Spleen (tissue), 11 donors: Measurements from ENCODE around the gene SIDT1. TPM values are rescaled to one million over a fixed set of nuclear protein-coding genes. Genes with fewer than 3 reads are reported as not detected.

Source experiments
- DNase-seq: peaks from one replicate; pipeline ENCODE4 v3.0.0-alpha.2; 2020
- H3K27ac ChIP-seq, 8 donors: fragments of 200-600 bp; sonication (generic) in 7 of 8; 1 replicate in 4 of 8; 2 replicates in 4 of 8; pipeline versions ENCODE4 v1.5.0 to v1.8.0; 2016 to 2021; ENCODE audit warnings: inconsistent platforms in 4 of 8, mild to moderate bottlenecking in 4 of 8, moderate library complexity in 1 of 8
- H3K27me3 ChIP-seq, 7 donors: fragments of 200-600 bp; sonication (generic) in 6 of 7; replicated peaks in 1 of 7; 1 replicate in 4 of 7; 2 replicates in 3 of 7; pipeline versions ENCODE4 v1.5.0 to v1.8.0; 2016 to 2021; ENCODE audit warnings: inconsistent platforms in 3 of 7, mild to moderate bottlenecking in 1 of 7
- H3K36me3 ChIP-seq, 6 donors: fragments of 200-600 bp; sonication (generic) in 5 of 6; 1 replicate in 4 of 6; 2 replicates in 2 of 6; pipeline versions ENCODE4 v1.5.0 to v1.8.0; 2016 to 2021; ENCODE audit warnings: inconsistent platforms in 2 of 6
- H3K4me1 ChIP-seq, 6 donors: fragments of 200-600 bp; sonication (generic) in 5 of 6; 1 replicate in 3 of 6; 2 replicates in 3 of 6; pipeline versions ENCODE4 v1.5.0 to v1.8.0; 2016 to 2021; ENCODE audit warnings: inconsistent platforms in 3 of 6
- H3K4me3 ChIP-seq, 8 donors: fragments of 200-600 bp; sonication (generic) in 7 of 8; 1 replicate in 4 of 8; 2 replicates in 4 of 8; pipeline versions ENCODE4 v1.5.0 to v1.8.0; 2016 to 2021; ENCODE audit warnings: inconsistent platforms in 4 of 8, mild to moderate bottlenecking in 4 of 8, moderate library complexity in 2 of 8
- H3K9me3 ChIP-seq, 8 donors: fragments of 200-600 bp; sonication (generic) in 7 of 8; 1 replicate in 4 of 8; 2 replicates in 4 of 8; pipeline versions ENCODE4 v1.5.0 to v1.8.0; 2016 to 2021; ENCODE audit warnings: inconsistent platforms in 4 of 8
- CTCF ChIP-seq, 11 experiments: fragments of 200-600 bp in 7 of 11; fragments of 450-650 bp in 4 of 11; sonication (generic) in 4 of 11; IDR thresholded peaks in 8 of 11; conservative IDR thresholded peaks in 3 of 11; 1 replicate in 7 of 11; 2 replicates in 4 of 11; pipeline versions ENCODE4 v1.4.0 to v1.8.0; 2016 to 2021; ENCODE audit warnings: antibody characterized with exemption in 11 of 11, inconsistent platforms in 4 of 11, mild to moderate bottlenecking in 1 of 11
- POLR2A ChIP-seq, 3 donors: fragments of 450-650 bp; IDR thresholded peaks; one replicate each; pipeline ENCODE4 v1.5.1; 2017; ENCODE audit warnings: antibody characterized with exemption in 3 of 3, mild to moderate bottlenecking in 1 of 3
- POLR2AphosphoS5 ChIP-seq, 3 donors: sonication (generic); formaldehyde crosslinking; IDR thresholded peaks; one replicate each; pipeline ENCODE4 v1.5.1; 2017; ENCODE audit warnings: antibody characterized with exemption in 3 of 3
- WGBS, 5 donors: extraction: QIAGEN DNeasy Blood & Tissue Kit in 3 of 5; methylation state at CpG; one replicate each; pipeline versions ENCODE4 v1.1.5 to v1.1.7; 2013 to 2018; 5-methylcytosine and 5-hydroxymethylcytosine counted together
- intact Hi-C: fragments of 100-400 bp; cut with DNase I; formaldehyde crosslinking; loops from one replicate; pipeline ENCODE4 v1.15.0; 2023; ENCODE audit warnings: low total_unique reads
- polyA plus RNA-seq, 3 donors: library from polyadenylated mRNA; stranded (reverse); fragments of 200-250 nt; gene quantifications; one replicate each; pipeline ENCODE4 v1.2.1, GENCODE V29; 2013
- total RNA-seq, 7 donors: library from RNA; depleted of rRNA in 3 of 7; stranded (reverse); fragments of >200 nt in 3 of 7; fragmentation: NEBNext Ultra II Directional in 4 of 7; extraction: Animal tissue kit (Norgen Biotek cat#: 25700) in 4 of 7; gene quantifications; one replicate each; pipeline versions ENCODE4 v1.1.0 to v1.2.1, GENCODE V29; 2016 to 2021
- donor health status: healthy with polysubstance abuse.
- donor health status: DM: no; HTN: no; CAD: no; lungs with moderate emphysema.
- donor health status: DM: no; HTN: no; CAD: no.
- donor health status: Bipolar disorder and iron deficiency.
- donor health status: healthy.
- donor health status: DM: no; HTN: no; CAD: no.
- donor health status: DM: yes; HTN: yes; CAD: no.

The SIDT1 gene
- total and polyA plus RNA-seq, 10 donors, result 12.4 to 81.5 (median 40.3) TPM

DNA sequence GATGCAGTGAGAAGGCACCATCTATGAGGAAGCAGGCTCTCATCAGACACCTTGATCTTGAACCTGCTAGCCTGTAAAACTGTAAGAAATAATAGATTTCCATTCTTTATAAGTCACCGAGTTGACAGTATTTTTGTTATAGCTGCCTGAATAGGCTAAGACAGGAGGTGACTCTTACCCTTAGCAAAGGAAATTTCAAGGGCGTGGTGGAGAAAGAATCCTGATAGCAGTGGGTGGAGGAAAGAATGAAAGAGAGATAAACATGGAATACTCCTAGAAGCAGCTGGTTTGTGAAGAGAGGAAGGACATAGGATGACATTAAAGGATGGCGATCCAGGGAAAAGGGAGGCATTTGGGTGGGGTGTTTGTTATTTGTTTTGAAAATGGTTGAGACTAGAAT lies 41.4 kb downstream of the SIDT1 start:
- Histone ChIP-seq H3K9me3 (no peaks in the 10 kb centered on the region), H3K4me1 (peaks cover 0 to 14% (median 0%) of the 10 kb centered on the region in 6 donors), H3K27ac (no peak overlapping the region), H3K36me3 (peaks cover 0 to 61% (median 4%) of the 10 kb centered on the region in 6 donors), H3K4me3 (no peak overlapping the region), H3K27me3 (no peaks in the 10 kb centered on the region)
- TF ChIP-seq POLR2A (IDR thresholded peaks at IDR 0.05) (no peak), CTCF (IDR thresholded peaks at IDR 0.05 in 8 of 11, conservative IDR thresholded peaks at IDR 0.05 in 3 of 11) (no peak), POLR2AphosphoS5 (IDR thresholded peaks at IDR 0.05) (no peak)
- DNase-seq, result no peak
- intact Hi-C loops, result no loop called here
- 72 to 86% (median 78%) methylated on average over 3 of the region's 3 CpGs for WGBS, 5 donors

- intact Hi-C loops, result no loop called here
These were observed 41.9 kb downstream of the SIDT1 start for GRCh38 chr3:113574213-113574612.

DNA sequence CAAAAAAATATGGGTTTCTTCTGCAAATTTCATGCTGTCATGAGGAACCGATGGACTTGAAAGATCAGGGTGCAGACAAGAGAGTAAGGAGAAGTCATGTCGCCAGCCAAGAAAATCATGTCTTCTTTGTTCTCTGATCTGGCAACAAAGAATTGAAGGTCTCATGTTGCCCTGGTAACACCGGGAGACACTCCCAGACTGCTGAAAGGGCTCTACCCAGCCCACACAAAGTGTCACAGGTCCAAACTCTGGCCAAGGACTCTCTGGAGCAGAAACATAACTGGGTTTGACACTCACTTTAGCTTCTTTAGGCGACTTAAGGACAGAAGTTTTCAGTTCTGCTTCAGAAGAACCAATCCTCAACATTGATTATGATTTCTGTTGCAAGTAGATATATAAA lies 42.9 kb downstream of the SIDT1 start:
- H3K4me1 ChIP-seq, result peaks cover 0 to 14% (median 0%) of the 10 kb centered on the region in 6 donors
- no peaks in the 10 kb centered on the region for H3K9me3 ChIP-seq
- no peak overlapping the region for H3K27ac ChIP-seq
- intact Hi-C loops, result loop anchor here (5.0 kb wide), 1 partner anchor 83 kb away; no protein-coding TSS in a partner anchor
- H3K27me3 ChIP-seq, result no peaks in the 10 kb centered on the region
- no peak overlapping the region for H3K4me3 ChIP-seq
- TF ChIP-seq POLR2A (IDR thresholded peaks at IDR 0.05) (no peak), CTCF (IDR thresholded peaks at IDR 0.05 in 8 of 11, conservative IDR thresholded peaks at IDR 0.05 in 3 of 11) (no peak), POLR2AphosphoS5 (IDR thresholded peaks at IDR 0.05) (no peak)
- no peak for DNase-seq
- WGBS, 5 donors, result 55 to 73% (median 63%) methylated on average over 4 of the region's 4 CpGs
- H3K36me3 ChIP-seq, result peaks cover 0 to 52% (median under 1%) of the 10 kb centered on the region in 6 donors

More at GRCh38 chr3:113574213-113574612, 41.9 kb downstream of the SIDT1 start:
- Histone ChIP-seq H3K36me3 (peaks cover 0 to 56% (median 4%) of the 10 kb centered on the region in 6 donors), H3K4me1 (peaks cover 0 to 14% (median 0%) of the 10 kb centered on the region in 6 donors), H3K27me3 (no peaks in the 10 kb centered on the region), H3K4me3 (no peak overlapping the region), H3K9me3 (no peaks in the 10 kb centered on the region), H3K27ac (no peak overlapping the region)
- no peak for DNase-seq
- TF ChIP-seq CTCF (IDR thresholded peaks at IDR 0.05 in 8 of 11, conservative IDR thresholded peaks at IDR 0.05 in 3 of 11) (no peak), POLR2A (IDR thresholded peaks at IDR 0.05) (no peak), POLR2AphosphoS5 (IDR thresholded peaks at IDR 0.05) (no peak)
- WGBS, 5 donors, result 53 to 70% (median 62%) methylated on average over 2 of the region's 2 CpGs

DNA sequence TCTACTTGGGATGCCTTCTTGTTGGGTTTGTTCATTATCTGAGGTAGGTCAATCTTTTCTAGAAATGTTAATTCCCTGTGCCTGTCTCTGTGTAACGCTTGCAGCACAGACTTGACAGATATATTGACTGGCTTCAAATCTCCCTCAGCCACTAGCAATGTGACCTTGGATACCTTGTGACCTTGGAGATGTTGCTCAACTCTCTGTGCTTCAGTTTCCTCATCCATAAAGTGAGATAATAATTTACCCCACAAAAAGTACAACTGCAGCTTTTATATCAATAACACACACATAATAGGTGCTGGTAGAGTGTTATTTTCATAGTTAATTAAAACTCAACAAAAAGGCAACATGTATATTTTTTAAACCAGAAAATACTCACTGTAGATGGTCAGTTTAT lies 52.9 kb downstream of the SIDT1 start:
- no peak overlapping the region for H3K4me3 ChIP-seq
- H3K27ac ChIP-seq, result no peak overlapping the region
- H3K27me3 ChIP-seq, result no peaks in the 10 kb centered on the region
- H3K9me3 ChIP-seq, result no peaks in the 10 kb centered on the region
- no peaks in the 10 kb centered on the region for H3K4me1 ChIP-seq
- H3K36me3 ChIP-seq, result peaks cover 0 to 79% (median 7%) of the 10 kb centered on the region in 6 donors
- WGBS, 5 donors, result 38 to 89% (median 55%) methylated on average over 1 of the region's 1 CpG
- no peak for DNase-seq
- TF ChIP-seq CTCF (IDR thresholded peaks at IDR 0.05 in 8 of 11, conservative IDR thresholded peaks at IDR 0.05 in 3 of 11) (no peak), POLR2AphosphoS5 (IDR thresholded peaks at IDR 0.05) (no peak), POLR2A (IDR thresholded peaks at IDR 0.05) (no peak)
- intact Hi-C loops, result no loop called here
